Measurements from ENCODE around the gene ZNF549. TPM values are rescaled to one million over a fixed set of nuclear protein-coding genes. Genes with fewer than 3 reads are reported as not detected.

ZNF549 gene
- total RNA-seq, 1 donor from 2014 or later: 4.0 TPM

DNA sequence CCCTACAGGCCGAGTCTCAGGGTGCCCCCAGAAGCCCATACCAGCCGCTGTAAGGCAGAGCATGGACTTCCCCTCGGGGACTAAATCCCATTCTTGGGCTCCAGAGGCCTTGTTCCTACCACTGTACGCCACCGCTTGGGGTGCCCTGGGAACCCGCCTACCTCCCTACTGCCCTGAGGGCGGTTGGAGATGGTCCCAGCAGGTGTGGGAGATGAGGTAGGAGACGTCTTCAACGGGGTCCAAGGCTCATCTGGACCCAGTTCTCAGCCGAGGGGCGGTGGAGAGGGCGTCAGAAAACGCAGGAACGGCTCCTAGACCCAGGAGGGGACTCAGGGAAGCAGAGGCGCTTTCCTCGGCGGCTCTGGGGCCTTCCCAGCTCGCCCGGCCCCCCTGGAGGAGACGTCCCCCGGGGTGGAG, 56.0 kb downstream of the ZNF549 start:
- Mint-ChIP-seq H3K4me1 (peaks cover 18% of the 10 kb centered on the region), H3K9me3 (peaks cover 35% of the 10 kb centered on the region), H3K36me3 (ENCODE audit: low read depth) (peaks cover 43% of the 10 kb centered on the region), H3K4me3 (peak overlapping the region; percentile 92), H3K27ac (no peak overlapping the region), H3K27me3 (no peaks in the 10 kb centered on the region)
- intact Hi-C loops (cut with micrococcal nuclease): loop anchor here (5.0 kb wide), 1 partner anchor 171 kb away; the partner anchor contains the start of gene ZNF17
- DNase-seq: peak; percentile 55

DNA sequence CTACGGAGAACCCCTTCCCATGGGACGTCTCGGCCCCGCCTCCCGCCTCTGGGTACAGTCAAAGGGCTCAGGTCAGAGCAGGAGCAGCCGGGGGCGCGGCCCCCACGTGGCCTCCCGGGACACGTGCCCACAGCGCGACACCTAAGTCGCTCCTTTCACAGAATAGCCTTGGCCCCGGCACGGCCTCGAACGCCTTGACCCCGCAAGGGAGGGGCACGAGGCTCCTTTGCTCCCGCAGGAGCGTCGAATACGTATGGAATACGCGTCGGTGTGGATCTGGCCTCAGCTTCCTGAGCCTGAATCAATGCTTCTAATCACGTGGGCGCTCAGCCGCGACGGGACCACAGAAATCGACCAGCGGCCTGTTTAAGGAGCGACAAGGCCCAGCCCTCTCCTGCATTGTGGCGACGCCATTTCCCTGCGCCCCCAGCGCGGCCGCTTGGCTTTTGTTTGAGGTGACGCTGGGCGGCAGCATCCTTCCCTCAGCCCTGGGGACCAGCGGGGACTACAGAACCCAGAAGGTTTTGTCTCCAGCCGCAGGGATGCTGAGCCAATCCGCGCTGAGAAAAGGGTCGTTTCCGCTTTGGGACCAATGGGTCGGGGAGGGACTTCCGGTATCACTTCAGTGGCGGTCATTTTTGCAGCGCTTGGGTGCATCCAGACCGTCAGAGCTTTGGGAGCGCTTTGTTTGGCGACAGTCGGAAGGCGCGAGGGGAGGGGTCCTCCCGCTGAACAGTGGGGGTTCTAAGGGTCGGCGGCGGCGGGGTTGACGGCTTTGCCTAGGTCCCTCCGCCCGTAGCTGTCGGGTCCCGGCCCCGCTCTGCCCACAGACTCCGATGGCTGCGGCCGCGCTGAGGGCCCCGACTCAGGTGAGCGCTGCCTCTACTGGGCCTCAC, 56.6 kb downstream of the ZNF549 start, which contains the start of gene ZIK1:
Gene ZIK1, plus strand, starts transcription at position 625 of the 896 bp plus-strand sequence. Its CDS starts 212 bp downstream, at position 837.
- peak within 1 kb of the TSS; percentile 92 for H3K4me3 Mint-ChIP-seq
- H3K9me3 Mint-ChIP-seq: peaks cover 40% of the 10 kb centered on the region
- peak within 1 kb of the TSS; percentile 72 for H3K27ac Mint-ChIP-seq
- peak; percentile 94 for DNase-seq
- peaks cover 16% of the 10 kb centered on the region for H3K4me1 Mint-ChIP-seq
- no peaks in the 10 kb centered on the region for H3K27me3 Mint-ChIP-seq
- peaks cover 49% of the 10 kb centered on the region for H3K36me3 Mint-ChIP-seq (ENCODE audit: low read depth)
- intact Hi-C loops (cut with micrococcal nuclease): loop anchor here (1.0 to 5.0 kb wide), 2 partner anchors 16 to 171 kb away; partner anchors contain the start of genes ZNF17 and ZNF530

- Mint-ChIP-seq H3K27ac (no peak overlapping the region), H3K9me3 (peaks cover 34% of the 10 kb centered on the region), H3K4me3 (no peak overlapping the region), H3K36me3 (ENCODE audit: low read depth) (peaks cover 76% of the 10 kb centered on the region), H3K27me3 (no peaks in the 10 kb centered on the region), H3K4me1 (peaks cover 11% of the 10 kb centered on the region)
- intact Hi-C loops (cut with micrococcal nuclease): no loop called here
- no peak for DNase-seq
These were observed 60.4 kb downstream of the ZNF549 start for GRCh38 chr19:57587529-57587928.

DNA sequence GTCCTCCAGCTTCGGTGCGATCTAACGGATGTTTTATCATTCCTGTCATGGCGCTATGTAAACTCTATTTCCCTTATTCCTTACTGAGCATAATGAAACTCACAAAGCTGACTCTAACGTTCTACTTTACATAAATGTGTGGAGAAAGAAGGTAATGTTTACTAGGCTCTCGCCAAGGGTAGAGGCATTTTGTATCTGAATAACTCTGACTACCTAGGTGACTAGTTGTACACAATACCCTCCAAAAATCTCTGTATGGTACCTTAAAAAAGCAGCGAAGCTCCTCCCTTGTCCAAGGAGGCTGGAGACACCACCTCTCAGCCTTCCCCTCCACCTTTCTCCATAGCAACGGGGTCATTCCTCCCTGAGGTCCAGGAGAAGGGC, 72.2 kb downstream of the ZNF549 start:
- Mint-ChIP-seq H3K27ac (peak overlapping the region; percentile 74), H3K9me3 (peaks cover 46% of the 10 kb centered on the region), H3K27me3 (no peaks in the 10 kb centered on the region), H3K36me3 (ENCODE audit: low read depth) (peaks cover 34% of the 10 kb centered on the region), H3K4me3 (peak overlapping the region; percentile 85), H3K4me1 (peaks cover 14% of the 10 kb centered on the region)
- intact Hi-C loops (cut with micrococcal nuclease): loop anchor here (1.0 kb wide), 3 partner anchors 15 to 20 kb away; partner anchors contain the start of genes ZIK1 and ZNF134
- DNase-seq: no peak

- intact Hi-C loops (cut with micrococcal nuclease): loop anchor here (1.0 kb wide), 3 partner anchors 14 to 21 kb away; partner anchors contain the start of genes ZIK1 and ZNF134
- Mint-ChIP-seq H3K9me3 (peaks cover 51% of the 10 kb centered on the region), H3K4me1 (peaks cover 14% of the 10 kb centered on the region), H3K36me3 (ENCODE audit: low read depth) (peaks cover 39% of the 10 kb centered on the region), H3K27me3 (no peaks in the 10 kb centered on the region), H3K4me3 (peak within 1 kb of the TSS; percentile 85), H3K27ac (peak within 1 kb of the TSS; percentile 74)
- peak; percentile 95 for DNase-seq
These were observed 72.7 kb downstream of the ZNF549 start, which contains the start of gene ZNF530 for GRCh38 chr19:57599761-57600383. TSS of gene ZNF530 (plus strand) at chr19:57599885. CDS start at chr19:57604346, 4,461 bp downstream.

DNA sequence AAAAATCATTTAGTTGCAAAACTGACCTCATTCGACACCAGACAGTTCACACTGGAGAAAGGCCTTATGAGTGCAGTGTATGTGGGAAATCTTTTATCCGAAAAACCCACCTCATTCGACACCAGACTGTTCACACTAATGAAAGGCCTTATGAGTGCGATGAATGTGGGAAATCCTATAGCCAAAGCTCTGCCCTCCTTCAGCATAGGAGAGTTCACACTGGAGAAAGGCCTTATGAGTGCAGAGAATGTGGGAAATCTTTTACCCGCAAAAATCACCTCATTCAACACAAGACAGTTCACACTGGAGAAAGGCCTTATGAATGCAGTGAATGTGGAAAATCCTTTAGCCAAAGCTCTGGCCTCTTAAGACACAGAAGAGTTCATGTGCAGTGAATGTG, 79.8 kb downstream of the ZNF549 start:
- peaks cover 70% of the 10 kb centered on the region for H3K36me3 Mint-ChIP-seq (ENCODE audit: low read depth)
- intact Hi-C loops (cut with micrococcal nuclease): no loop called here
- peaks cover 27% of the 10 kb centered on the region for H3K9me3 Mint-ChIP-seq
- H3K4me1 Mint-ChIP-seq: no peaks in the 10 kb centered on the region
- no peak overlapping the region for H3K4me3 Mint-ChIP-seq
- no peaks in the 10 kb centered on the region for H3K27me3 Mint-ChIP-seq
- DNase-seq: no peak
- H3K27ac Mint-ChIP-seq: no peak overlapping the region

Other genes starting within 250 kb of the ZNF549 start
- 42.3 and 49.1 TPM in 2 replicates for gene ZNF460, start 246.9 kb upstream of the ZNF549 start, total RNA-seq
- 4.9 and 5.3 TPM in 2 replicates for gene ZNF543, start 206.9 kb upstream of the ZNF549 start, total RNA-seq
- gene ZNF304, start 176.1 kb upstream of the ZNF549 start, total RNA-seq: 5.3 and 5.8 TPM in 2 replicates
- gene TRAPPC2B, start 163.8 kb upstream of the ZNF549 start, total RNA-seq: 4.1 and 4.3 TPM in 2 replicates
- gene ZNF547, start 163.8 kb upstream of the ZNF549 start, total RNA-seq: 1.3 and 1.6 TPM in 2 replicates
- 10.6 and 12.7 TPM in 2 replicates for gene ZNF548, start 137.5 kb upstream of the ZNF549 start, total RNA-seq
- 7.4 and 7.8 TPM in 2 replicates for gene ZNF17, start 116.2 kb upstream of the ZNF549 start, total RNA-seq
- gene ZNF749, start 92.0 kb upstream of the ZNF549 start, total RNA-seq: 22.5 and 26.5 TPM in 2 replicates
- gene VN1R1, start 70.2 kb upstream of the ZNF549 start, total RNA-seq: not detected in 2 replicates
- 2.5 and 2.8 TPM in 2 replicates for gene ZNF772, start 49.8 kb upstream of the ZNF549 start, total RNA-seq
- 4.6 and 4.9 TPM in 2 replicates for gene ZNF419, start 39.6 kb upstream of the ZNF549 start, total RNA-seq
- gene ZNF773, start 27.4 kb upstream of the ZNF549 start, total RNA-seq: 4.9 and 5.1 TPM in 2 replicates
- 7.4 and 9.3 TPM in 2 replicates for gene ZNF550, start 32.5 kb downstream of the ZNF549 start, total RNA-seq
- gene ZNF416, start 51.6 kb downstream of the ZNF549 start, total RNA-seq: 3.4 and 3.5 TPM in 2 replicates
- 2.8 and 4.1 TPM in 2 replicates for gene ZIK1, start 56.8 kb downstream of the ZNF549 start, total RNA-seq
- gene ZNF530, start 72.5 kb downstream of the ZNF549 start, total RNA-seq: 4.5 and 5.7 TPM in 2 replicates
- 7.2 and 9.1 TPM in 2 replicates for gene ZNF134, start 86.9 kb downstream of the ZNF549 start, total RNA-seq
- 7.7 and 10.0 TPM in 2 replicates for gene ZNF211, start 105.8 kb downstream of the ZNF549 start, total RNA-seq
- not detected in 2 replicates for gene ZSCAN4, start 141.6 kb downstream of the ZNF549 start, total RNA-seq
- 10.0 and 10.7 TPM in 2 replicates for gene ZNF551, start 154.6 kb downstream of the ZNF549 start, total RNA-seq
- 3.1 and 3.9 TPM in 2 replicates for gene ZNF154, start 181.8 kb downstream of the ZNF549 start, total RNA-seq
- 5.1 and 5.5 TPM in 2 replicates for gene ZNF671, start 200.3 kb downstream of the ZNF549 start, total RNA-seq
- 7.5 and 7.9 TPM in 2 replicates for gene ZNF776, start 219.5 kb downstream of the ZNF549 start, total RNA-seq
- 11.5 and 13.5 TPM in 2 replicates for gene ZNF586, start 242.3 kb downstream of the ZNF549 start, total RNA-seq

All from activated CD4-positive, alpha-beta T cell treated with anti-CD3 and anti-CD28 coated beads, Interleukin-2, amount 10 ng/mL, durations not matched to agents 24 days and 14 days (primary cell).